Mucosa of descending colon (tissue), 3 donors: ENCODE measurements around the gene SPO11. TPM values are rescaled to one million over a fixed set of nuclear protein-coding genes. Genes with fewer than 3 reads are reported as not detected.

Source experiments
- ATAC-seq: fragments of 200-7000 bp; cut with Tn5 transposase; one replicate; pipeline ENCODE4 v1.9.1; 2020; ENCODE audit warnings: mild to moderate bottlenecking, moderate library complexity
- DNase-seq, 3 donors: peaks; one replicate each; pipeline ENCODE4 v3.0.0-alpha.2; 2020
- H3K36me3 ChIP-seq: fragments of 200-600 bp; one replicate; pipeline ENCODE4 v1.8.0; 2021; ENCODE audit warnings: low read depth, mild to moderate bottlenecking
- H3K4me1 ChIP-seq: fragments of 200-600 bp; one replicate; pipeline ENCODE4 v1.8.0; 2021; ENCODE audit warnings: low read depth, mild to moderate bottlenecking
- H3K4me3 ChIP-seq: fragments of 200-600 bp; one replicate; pipeline ENCODE4 v1.8.0; 2021; ENCODE audit warnings: mild to moderate bottlenecking
- H3K9me3 ChIP-seq: fragments of 200-600 bp; one replicate; pipeline ENCODE4 v1.8.0; 2021; ENCODE audit warnings: mild to moderate bottlenecking
- intact Hi-C, 2 donors: fragments of 100-400 bp; cut with DNase I in 1 of 2; cut with micrococcal nuclease in 1 of 2; formaldehyde crosslinking; loops; one replicate each; pipeline versions ENCODE4 v1.11.0 to v1.11.1; 2022; cut with DNase I, micrococcal nuclease
- total RNA-seq, 3 donors: library from RNA; stranded (reverse); fragmentation: NEBNext Ultra II Directional in 2 of 3; extraction: Animal tissue kit (Norgen Biotek cat#: 25700) in 2 of 3; gene quantifications; one replicate each; pipeline versions ENCODE4 v1.2.1 to v1.2.4, GENCODE V29; 2021 to 2023
- TF ChIP-seq, protein P1 (sequence below): fragments of 200-600 bp; IDR thresholded peaks from one replicate; pipeline ENCODE4 v1.8.0; 2022; ENCODE audit warnings: antibody characterized with exemption, mild to moderate bottlenecking
- donor health status: DM: no; HTN: no; CAD: no; lungs with moderate emphysema.
- donor health status: DM: no; HTN: no; CAD: no.
- donor health status: DM: no; HTN: yes; CAD: no.

SPO11 gene
- total RNA-seq, 3 donors from 2014 or later: not detected

DNA sequence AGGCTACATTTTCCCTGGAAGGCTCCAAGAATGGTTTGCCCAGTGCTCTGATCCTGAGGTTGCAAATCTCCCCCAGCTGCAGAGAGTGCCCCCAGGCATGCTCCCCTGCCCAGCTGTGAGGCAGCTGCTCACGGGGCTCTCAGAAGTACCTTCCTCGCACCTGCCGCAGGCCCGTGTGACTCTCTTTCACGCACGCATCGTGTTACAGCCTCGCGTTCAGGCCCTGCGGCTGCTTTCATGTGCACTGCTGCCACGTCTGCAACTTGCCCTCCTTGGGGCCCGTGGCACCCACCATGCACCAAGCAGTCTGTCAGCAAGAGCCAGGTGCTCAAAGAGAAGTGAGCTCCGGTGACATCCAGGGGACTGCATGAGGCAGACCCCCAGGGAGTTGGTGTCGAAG lies 28.6 kb upstream of the SPO11 start:
- no peaks in the 10 kb centered on the region for H3K4me1 ChIP-seq
- no peak for DNase-seq
- TF ChIP-seq, protein P1, sequence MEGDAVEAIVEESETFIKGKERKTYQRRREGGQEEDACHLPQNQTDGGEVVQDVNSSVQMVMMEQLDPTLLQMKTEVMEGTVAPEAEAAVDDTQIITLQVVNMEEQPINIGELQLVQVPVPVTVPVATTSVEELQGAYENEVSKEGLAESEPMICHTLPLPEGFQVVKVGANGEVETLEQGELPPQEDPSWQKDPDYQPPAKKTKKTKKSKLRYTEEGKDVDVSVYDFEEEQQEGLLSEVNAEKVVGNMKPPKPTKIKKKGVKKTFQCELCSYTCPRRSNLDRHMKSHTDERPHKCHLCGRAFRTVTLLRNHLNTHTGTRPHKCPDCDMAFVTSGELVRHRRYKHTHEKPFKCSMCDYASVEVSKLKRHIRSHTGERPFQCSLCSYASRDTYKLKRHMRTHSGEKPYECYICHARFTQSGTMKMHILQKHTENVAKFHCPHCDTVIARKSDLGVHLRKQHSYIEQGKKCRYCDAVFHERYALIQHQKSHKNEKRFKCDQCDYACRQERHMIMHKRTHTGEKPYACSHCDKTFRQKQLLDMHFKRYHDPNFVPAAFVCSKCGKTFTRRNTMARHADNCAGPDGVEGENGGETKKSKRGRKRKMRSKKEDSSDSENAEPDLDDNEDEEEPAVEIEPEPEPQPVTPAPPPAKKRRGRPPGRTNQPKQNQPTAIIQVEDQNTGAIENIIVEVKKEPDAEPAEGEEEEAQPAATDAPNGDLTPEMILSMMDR: no peak
- no peak for ATAC-seq
- intact Hi-C loops: no loop called here
- H3K4me3 ChIP-seq: no peak overlapping the region
- H3K9me3 ChIP-seq: no peaks in the 10 kb centered on the region
- H3K36me3 ChIP-seq: no peaks in the 10 kb centered on the region

DNA sequence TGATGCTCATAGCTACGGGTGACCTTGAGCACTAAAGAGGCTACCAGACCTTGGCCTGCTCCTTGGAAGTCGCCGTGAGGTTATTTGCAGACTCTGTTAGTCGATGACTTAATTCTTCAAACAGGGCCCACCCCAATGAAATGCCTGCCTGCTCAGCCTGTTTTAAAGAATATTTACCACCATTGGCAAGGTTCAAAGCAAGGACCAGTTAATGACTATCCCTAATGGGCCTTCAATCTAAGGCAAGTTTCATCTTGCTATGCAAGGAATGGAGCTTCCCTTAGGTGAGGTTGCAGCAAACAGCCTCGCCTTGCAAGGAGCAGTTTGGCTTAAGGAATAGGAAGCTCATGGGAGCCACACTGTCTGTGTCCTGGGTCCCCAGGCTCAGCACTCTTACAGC lies 22.9 kb upstream of the SPO11 start:
- no peaks in the 10 kb centered on the region for H3K4me1 ChIP-seq
- intact Hi-C loops: no loop called here
- H3K9me3 ChIP-seq: no peaks in the 10 kb centered on the region
- no peak overlapping the region for H3K4me3 ChIP-seq
- no peak for DNase-seq
- TF ChIP-seq, protein P1: no peak
- ATAC-seq: no peak
- no peaks in the 10 kb centered on the region for H3K36me3 ChIP-seq

DNA sequence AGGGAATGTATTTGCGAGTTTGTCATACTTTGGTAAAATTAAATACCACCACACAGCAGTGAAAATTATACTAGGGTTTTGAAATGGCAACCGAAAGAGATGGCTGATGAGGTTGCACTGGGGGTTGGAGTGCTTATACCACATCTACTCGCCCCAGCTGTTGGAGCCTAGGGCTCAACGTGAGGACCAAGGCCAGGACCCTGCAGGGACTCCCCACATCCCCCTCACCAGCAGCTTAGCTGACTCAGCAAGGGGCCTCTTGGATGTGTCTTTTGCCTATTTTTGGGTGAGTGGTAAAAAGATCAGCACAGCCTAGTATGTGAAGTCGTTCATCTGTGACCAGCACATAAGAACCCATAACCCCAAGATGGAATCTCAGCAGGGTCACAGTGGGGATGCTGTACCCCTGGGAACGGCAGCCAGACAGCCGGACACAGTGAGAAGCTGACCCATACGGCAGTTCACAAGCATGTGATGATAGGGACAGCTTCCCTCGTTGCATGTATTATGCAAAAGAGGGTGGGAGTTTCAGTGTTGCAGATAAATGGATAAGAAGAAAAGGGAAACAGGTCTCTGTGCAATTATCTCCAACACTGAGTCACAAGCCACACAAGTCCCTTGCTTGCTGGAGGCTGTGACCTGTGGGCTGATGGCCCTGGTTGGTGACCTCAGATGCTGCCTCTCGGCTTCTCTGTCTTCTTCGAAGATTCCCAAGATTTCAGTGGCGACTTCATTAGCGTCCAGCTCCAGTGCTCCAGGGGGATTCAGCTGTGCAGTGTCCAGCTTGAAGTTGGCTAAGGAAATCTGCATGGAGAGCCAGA lies 20.9 kb upstream of the SPO11 start:
- intact Hi-C loops: no loop called here
- Histone ChIP-seq H3K4me1 (no peaks in the 10 kb centered on the region), H3K36me3 (no peaks in the 10 kb centered on the region), H3K4me3 (no peak overlapping the region), H3K9me3 (no peaks in the 10 kb centered on the region)
- TF ChIP-seq, protein P1: no peak
- DNase-seq: no peak
- no peak for ATAC-seq

DNA sequence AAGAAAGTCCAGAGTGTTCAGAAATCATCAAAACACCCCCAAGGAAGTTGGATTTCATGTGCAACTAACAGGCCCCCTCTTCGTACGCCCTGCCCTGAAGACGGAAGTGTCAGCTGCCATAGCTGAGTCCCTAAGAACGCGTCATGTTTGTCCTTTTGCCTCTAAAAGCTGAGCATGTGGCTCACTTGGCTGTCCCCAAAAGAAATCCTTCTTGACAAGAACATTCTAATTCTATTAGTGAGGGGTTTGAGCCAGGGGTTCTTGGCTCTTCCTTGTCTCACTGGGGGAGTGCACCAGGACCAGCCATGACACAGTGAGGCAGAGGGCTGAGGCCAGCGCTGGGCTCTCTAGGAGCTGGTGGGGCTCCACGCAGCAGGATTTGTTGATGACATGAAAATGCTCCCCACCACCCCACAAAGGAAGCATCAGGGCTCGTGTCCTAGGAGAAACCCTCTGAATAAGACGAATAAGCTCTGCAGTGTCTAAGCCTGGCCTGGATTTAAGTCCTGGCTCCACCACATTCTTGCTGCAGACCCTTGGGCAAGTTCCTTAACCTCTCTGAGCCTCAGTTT lies 20.0 kb upstream of the SPO11 start:
- H3K9me3 ChIP-seq: no peaks in the 10 kb centered on the region
- intact Hi-C loops: no loop called here
- H3K4me3 ChIP-seq: no peak overlapping the region
- no peaks in the 10 kb centered on the region for H3K4me1 ChIP-seq
- TF ChIP-seq, protein P1: no peak
- no peak for ATAC-seq
- H3K36me3 ChIP-seq: no peaks in the 10 kb centered on the region
- no peak for DNase-seq

DNA sequence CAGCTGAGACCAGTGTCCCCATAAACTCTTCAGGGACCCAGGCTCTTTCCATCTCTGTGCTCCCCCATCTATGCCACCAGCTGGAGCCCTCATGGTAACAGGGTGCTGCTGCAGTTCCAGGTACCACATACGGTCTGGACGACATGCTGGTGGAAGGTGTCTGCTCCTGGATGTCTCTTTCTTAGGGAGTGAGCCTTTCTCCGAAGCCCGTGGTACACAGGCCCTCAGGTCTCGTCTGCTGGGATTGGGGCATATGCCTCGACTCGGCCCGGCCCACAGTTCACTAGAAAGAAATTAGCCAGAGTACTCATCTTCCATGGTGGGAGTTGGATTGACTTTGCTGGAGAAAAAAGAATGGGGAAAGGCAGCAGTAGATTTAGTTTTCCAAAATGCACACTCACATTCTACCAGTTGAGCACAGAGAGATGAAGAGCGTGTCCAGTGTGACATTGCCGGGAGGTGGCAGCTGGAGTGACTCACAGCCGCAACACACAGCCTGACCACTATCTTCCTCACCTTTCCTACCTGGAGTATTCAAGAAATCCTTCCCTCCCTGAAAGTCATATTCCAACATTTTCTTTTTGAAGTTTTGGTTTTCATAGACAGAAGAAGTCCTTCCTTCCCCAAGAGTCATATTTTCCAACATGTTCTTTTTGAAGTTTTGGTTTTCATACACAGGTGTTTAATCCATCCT lies 18.6 kb upstream of the SPO11 start:
- H3K4me1 ChIP-seq: no peaks in the 10 kb centered on the region
- ATAC-seq: no peak
- DNase-seq: no peak
- no peaks in the 10 kb centered on the region for H3K36me3 ChIP-seq
- intact Hi-C loops: no loop called here
- no peak overlapping the region for H3K4me3 ChIP-seq
- TF ChIP-seq, protein P1: no peak
- no peaks in the 10 kb centered on the region for H3K9me3 ChIP-seq
